HCT116 (cell line): ENCODE data around the gene CTIF. TPM values are rescaled to one million over a fixed set of nuclear protein-coding genes. Genes with fewer than 3 reads are reported as not detected.

Source experiments
- ATAC-seq: fragments of 200-7000 bp; cut with Tn5 transposase; 2 replicates; pipeline ENCODE4 v1.9.1; 2020; ENCODE audit warnings: mild to moderate bottlenecking, moderate library complexity
- BruUV-seq: library from RNA; stranded (reverse); fragments of 400-500 nt; replicated peaks from 2 replicates; lab custom pipeline; 2021; lab: Mats Ljungman, UMichigan
- CTCF ChIA-PET: fragments of 300-600 bp; sonication (Branson Sonifier 250); formaldehyde crosslinking; loops from one replicate; lab custom pipeline; 2021; ENCODE audit warnings: antibody characterized with exemption; lab: Charles Lee
- POLR2A ChIA-PET: fragments of 300-600, 350-600 bp; sonication (Branson Sonifier 250); formaldehyde crosslinking; loops from one replicate; lab custom pipeline; 2021; ENCODE audit warnings: antibody characterized with exemption; lab: Charles Lee
- RAD21 ChIA-PET, 2 experiments: fragments of 300-600 bp; sonication (Branson Sonifier 250); formaldehyde crosslinking; loops; one replicate each; lab custom pipeline; 2023; ENCODE audit warnings: low total read pairs in 2 of 2; ENCODE audit not compliant: uncharacterized antibody in 2 of 2, unreplicated experiment in 2 of 2, low non-redundant PET in 1 of 2; lab: Charles Lee
- DNase-seq: peaks from one replicate; pipeline ENCODE4 v3.0.0-alpha.2; 2010; ENCODE audit warnings: low read depth, low spot score
- H2AFZ ChIP-seq: fragments of 200-600 bp; shearing (Covaris generic), sonication (generic); 2 replicates; pipeline ENCODE4 v1.6.1; 2017; ENCODE audit warnings: low read depth, mixed run types, mixed read lengths, antibody characterized with exemption, low read length; ENCODE audit not compliant: poor library complexity, severe bottlenecking
- H3K27ac ChIP-seq: 2 replicates; pipeline ENCODE4 v1.5.1; 2012; ENCODE audit warnings: low read depth, low read length
- H3K27me3 ChIP-seq: fragments of 200-600 bp; sonication (generic); 2 replicates; pipeline ENCODE4 v1.6.1; 2016; ENCODE audit warnings: mixed run types, low read length, mixed read lengths; ENCODE audit not compliant: insufficient read depth
- H3K36me3 ChIP-seq, 2 experiments: fragments of 200-500 bp in 1 of 2; fragments of 200-600 bp in 1 of 2; sonication (Bioruptor generic) in 1 of 2; sonication (generic) in 1 of 2; 2 replicates each; pipeline versions ENCODE4 v1.5.1 to v1.6.1; 2014 to 2016; ENCODE audit warnings: low read length in 2 of 2, inconsistent platforms in 1 of 2, mixed read lengths in 1 of 2, mixed run types in 1 of 2; ENCODE audit not compliant: insufficient read depth in 2 of 2, control insufficient read depth in 1 of 2
- H3K4me1 ChIP-seq, 2 experiments: fragments of 200-600 bp in 1 of 2; sonication (generic) in 1 of 2; 2 replicates each; pipeline versions ENCODE4 v1.5.1 to v1.6.1; 2012 to 2017; ENCODE audit warnings: low read length in 2 of 2, inconsistent platforms in 1 of 2, mild to moderate bottlenecking in 1 of 2, mixed read lengths in 1 of 2, mixed run types in 1 of 2, moderate library complexity in 1 of 2; ENCODE audit not compliant: insufficient read depth in 2 of 2, control insufficient read depth in 1 of 2
- H3K4me2 ChIP-seq: fragments of 200-600 bp; sonication (generic); 2 replicates; pipeline ENCODE4 v1.6.1; 2017; ENCODE audit warnings: mixed run types, low read length, mixed read lengths
- H3K4me3 ChIP-seq, 2 experiments: fragments of 200-600 bp in 1 of 2; sonication (generic) in 1 of 2; replicated peaks in 1 of 2; 2 replicates each; pipeline ENCODE4 v1.5.1; 2011 to 2016; ENCODE audit warnings: low read length in 2 of 2, control low read depth in 1 of 2, low read depth in 1 of 2, mild to moderate bottlenecking in 1 of 2, mixed read lengths in 1 of 2, mixed run types in 1 of 2
- H3K79me2 ChIP-seq: fragments of 200-600 bp; sonication (generic); 2 replicates; pipeline ENCODE4 v1.6.1; 2017; ENCODE audit warnings: mild to moderate bottlenecking, mixed run types, low read length, moderate library complexity, mixed read lengths; ENCODE audit not compliant: insufficient read depth
- H3K9ac ChIP-seq: fragments of 200-600 bp; sonication (generic); 2 replicates; pipeline ENCODE4 v1.6.1; 2016; ENCODE audit warnings: low read length, mixed read lengths
- H3K9me2 ChIP-seq: fragments of 200-600 bp; sonication (generic), shearing (Covaris generic); 2 replicates; pipeline ENCODE4 v1.6.1; 2017; ENCODE audit warnings: mixed run types, mild to moderate bottlenecking, moderate library complexity; ENCODE audit not compliant: insufficient read depth
- H3K9me3 ChIP-seq, 2 experiments: fragments of 200-500 bp in 1 of 2; fragments of 200-600 bp in 1 of 2; sonication (Bioruptor generic) in 1 of 2; sonication (generic) in 1 of 2; 2 replicates each; pipeline ENCODE4 v1.6.1; 2014 to 2017; ENCODE audit warnings: low read length in 2 of 2, mixed read lengths in 2 of 2, inconsistent platforms in 1 of 2, low read depth in 1 of 2, mild to moderate bottlenecking in 1 of 2, mixed run types in 1 of 2, moderate library complexity in 1 of 2; ENCODE audit not compliant: control insufficient read depth in 1 of 2, insufficient read depth in 1 of 2
- H4K20me1 ChIP-seq: fragments of 200-600 bp; sonication (generic), shearing (Covaris generic); 2 replicates; pipeline ENCODE4 v1.6.1; 2017; ENCODE audit warnings: mixed run types, mild to moderate bottlenecking, moderate library complexity; ENCODE audit not compliant: insufficient read depth
- ATF3 ChIP-seq: IDR thresholded peaks from 2 replicates; pipeline ENCODE4 v1.6.1; 2012
- CEBPB ChIP-seq: IDR thresholded peaks from 2 replicates; pipeline ENCODE4 v1.6.1; 2012; ENCODE audit warnings: low read depth
- EZH2 ChIP-seq: fragments of 200-600 bp; sonication (generic); IDR thresholded peaks from 2 replicates; pipeline ENCODE4 v1.6.1; 2017; ENCODE audit warnings: antibody characterized with exemption, mixed run types
- EZH2phosphoT487 ChIP-seq: fragments of 200-600 bp; IDR thresholded peaks from 2 replicates; pipeline ENCODE4 v1.6.1; 2018; ENCODE audit warnings: antibody characterized with exemption, borderline replicate concordance
- JUND ChIP-seq: IDR thresholded peaks from 2 replicates; pipeline ENCODE4 v1.6.1; 2012
- MAX ChIP-seq: IDR thresholded peaks from 2 replicates; pipeline ENCODE4 v1.6.1; 2012
- POLR2A ChIP-seq: IDR thresholded peaks from 2 replicates; pipeline ENCODE4 v1.7.0; 2011; ENCODE audit warnings: borderline replicate concordance; ENCODE audit not compliant: insufficient read depth, insufficient read length; ENCODE audit errors: extremely low read depth
- POLR2AphosphoS5 ChIP-seq: IDR thresholded peaks from 2 replicates; pipeline ENCODE4 v1.6.1; 2011; ENCODE audit warnings: mild to moderate bottlenecking, low read depth, low read length, moderate library complexity
- REST ChIP-seq: IDR thresholded peaks from 2 replicates; pipeline ENCODE4 v1.6.1; 2012; ENCODE audit warnings: low read depth
- SP1 ChIP-seq: IDR thresholded peaks from 2 replicates; pipeline ENCODE4 v1.6.1; 2012; ENCODE audit warnings: low read depth
- TCF7L2 ChIP-seq: IDR thresholded peaks from 2 replicates; pipeline ENCODE4 v1.7.0; 2011; ENCODE audit warnings: borderline replicate concordance, inconsistent platforms; ENCODE audit not compliant: insufficient read depth, insufficient read length; ENCODE audit errors: extremely low read depth
- YY1 ChIP-seq: IDR thresholded peaks from 2 replicates; pipeline ENCODE4 v1.6.1; 2011; ENCODE audit warnings: low read length, low read depth, moderate library complexity, mild to moderate bottlenecking; ENCODE audit not compliant: insufficient replicate concordance; ENCODE audit errors: extremely low read depth
- ZFX ChIP-seq: fragments of 450-650 bp; IDR thresholded peaks from 2 replicates; pipeline ENCODE4 v1.6.1; 2017
- ZNF274 ChIP-seq: fragments of 200-500 bp; sonication (Bioruptor generic); IDR thresholded peaks from 2 replicates; pipeline ENCODE4 v1.6.1; 2014; ENCODE audit warnings: mild to moderate bottlenecking, low read depth, low read length, inconsistent platforms
- intact Hi-C: fragments of 100-400 bp; cut with micrococcal nuclease; formaldehyde crosslinking; loops from 2 replicates; pipeline ENCODE4 v1.10.0; 2022
- total RNA-seq: library from RNA; stranded (reverse); gene quantifications from one replicate; pipeline ENCODE4 v1.2.1, GENCODE V29; 2021; ENCODE audit not compliant: unreplicated experiment

CTIF gene
- total RNA-seq, 1 experiment from 2014 or later, result 19.7 TPM

- no peak for TF ChIP-seq EZH2phosphoT487
- TF ChIP-seq JUND, result no peak
- no peak for TF ChIP-seq ZNF274
- TF ChIP-seq ATF3, result no peak
- no peak for TF ChIP-seq POLR2AphosphoS5
- no peak for TF ChIP-seq POLR2A
Observed at GRCh38 chr18:48547531-48547981, 8.7 kb downstream of the CTIF start (continued).

GRCh38 chr18:48548011-48548771 lies 9.4 kb downstream of the CTIF start:
- no TSS peak for BruUV-seq
- ChIA-PET RAD21 (interaction anchor here in 1 of 2 experiments (0.6 kb wide), 1 partner anchor 631 kb away, joined by 9 read pairs; no protein-coding TSS in a partner anchor), POLR2A (interaction anchor here (1.1 kb wide), 1 partner anchor 13 kb away, joined by 5 read pairs; no protein-coding TSS in a partner anchor), CTCF (no interaction called here)
- DNase-seq (no peak), ATAC-seq (peak; percentile 77)
- H3K4me3 ChIP-seq, result no peak overlapping the region
- H3K9me2 ChIP-seq, result no peaks in the 10 kb centered on the region
- H3K27ac ChIP-seq, result no peak overlapping the region
- H3K9me3 ChIP-seq, result no peaks in the 10 kb centered on the region
- H3K79me2 ChIP-seq, result no peaks in the 10 kb centered on the region
- intact Hi-C loops, result no loop called here
- peaks cover 21 to 32% of the 10 kb centered on the region in 2 experiments for H3K4me1 ChIP-seq
- H2AFZ ChIP-seq, result no peak overlapping the region
- H3K36me3 ChIP-seq, result no peaks in the 10 kb centered on the region
- no peaks in the 10 kb centered on the region for H4K20me1 ChIP-seq
- no peak for TF ChIP-seq MAX
- TF ChIP-seq EZH2, result no peak
- TF ChIP-seq CEBPB, result no peak
- TF ChIP-seq ATF3, result no peak
- no peak for TF ChIP-seq TCF7L2
- TF ChIP-seq POLR2AphosphoS5, result no peak
- no peak for TF ChIP-seq REST
- no peak for TF ChIP-seq SP1
- no peak for TF ChIP-seq YY1
- TF ChIP-seq ZFX, result no peak
- peak overlapping the region; percentile 33 for H3K4me2 ChIP-seq
- no peak overlapping the region for H3K9ac ChIP-seq
- no peaks in the 10 kb centered on the region for H3K27me3 ChIP-seq
